ENCODE data around the gene DPH2. TPM values are rescaled to one million over a fixed set of nuclear protein-coding genes. Genes with fewer than 3 reads are reported as not detected.

Gene DPH2
- total RNA-seq, 1 donor from 2014 or later, result 15.0 TPM

DNA sequence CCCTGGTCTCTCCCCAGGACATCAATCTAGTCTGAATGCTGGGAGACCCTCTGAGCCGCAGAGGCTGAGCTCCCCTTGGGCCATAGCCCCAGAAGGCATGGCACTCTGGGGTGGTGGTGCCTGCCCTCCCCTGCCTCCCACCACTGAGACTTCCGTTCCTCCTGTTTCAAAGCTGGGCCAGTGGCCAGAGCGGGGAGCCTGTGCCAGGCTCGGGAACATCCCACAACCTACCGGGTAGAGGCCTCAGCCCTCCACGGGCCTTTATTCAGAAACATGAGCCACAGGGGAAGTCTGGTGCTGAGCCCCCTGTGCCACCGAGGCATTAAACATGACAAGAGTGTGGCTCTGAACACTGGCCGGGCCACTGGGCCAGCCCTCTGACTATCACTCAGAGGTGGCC lies 29.6 kb downstream of the DPH2 start:
- Histone ChIP-seq H3K27ac (no peak overlapping the region), H3K9me3 (no peaks in the 10 kb centered on the region), H3K4me1 (no peaks in the 10 kb centered on the region), H3K36me3 (peaks cover 18% of the 10 kb centered on the region), H3K4me3 (no peak overlapping the region), H3K27me3 (ENCODE audit: low read depth) (no peaks in the 10 kb centered on the region)
- TF ChIP-seq, protein P1, sequence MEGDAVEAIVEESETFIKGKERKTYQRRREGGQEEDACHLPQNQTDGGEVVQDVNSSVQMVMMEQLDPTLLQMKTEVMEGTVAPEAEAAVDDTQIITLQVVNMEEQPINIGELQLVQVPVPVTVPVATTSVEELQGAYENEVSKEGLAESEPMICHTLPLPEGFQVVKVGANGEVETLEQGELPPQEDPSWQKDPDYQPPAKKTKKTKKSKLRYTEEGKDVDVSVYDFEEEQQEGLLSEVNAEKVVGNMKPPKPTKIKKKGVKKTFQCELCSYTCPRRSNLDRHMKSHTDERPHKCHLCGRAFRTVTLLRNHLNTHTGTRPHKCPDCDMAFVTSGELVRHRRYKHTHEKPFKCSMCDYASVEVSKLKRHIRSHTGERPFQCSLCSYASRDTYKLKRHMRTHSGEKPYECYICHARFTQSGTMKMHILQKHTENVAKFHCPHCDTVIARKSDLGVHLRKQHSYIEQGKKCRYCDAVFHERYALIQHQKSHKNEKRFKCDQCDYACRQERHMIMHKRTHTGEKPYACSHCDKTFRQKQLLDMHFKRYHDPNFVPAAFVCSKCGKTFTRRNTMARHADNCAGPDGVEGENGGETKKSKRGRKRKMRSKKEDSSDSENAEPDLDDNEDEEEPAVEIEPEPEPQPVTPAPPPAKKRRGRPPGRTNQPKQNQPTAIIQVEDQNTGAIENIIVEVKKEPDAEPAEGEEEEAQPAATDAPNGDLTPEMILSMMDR (IDR thresholded peaks at IDR 0.05), result no peak
- intact Hi-C loops (cut with DNase I), result no loop called here
- DNase-seq, result no peak
- ATAC-seq, result no peak

DNA sequence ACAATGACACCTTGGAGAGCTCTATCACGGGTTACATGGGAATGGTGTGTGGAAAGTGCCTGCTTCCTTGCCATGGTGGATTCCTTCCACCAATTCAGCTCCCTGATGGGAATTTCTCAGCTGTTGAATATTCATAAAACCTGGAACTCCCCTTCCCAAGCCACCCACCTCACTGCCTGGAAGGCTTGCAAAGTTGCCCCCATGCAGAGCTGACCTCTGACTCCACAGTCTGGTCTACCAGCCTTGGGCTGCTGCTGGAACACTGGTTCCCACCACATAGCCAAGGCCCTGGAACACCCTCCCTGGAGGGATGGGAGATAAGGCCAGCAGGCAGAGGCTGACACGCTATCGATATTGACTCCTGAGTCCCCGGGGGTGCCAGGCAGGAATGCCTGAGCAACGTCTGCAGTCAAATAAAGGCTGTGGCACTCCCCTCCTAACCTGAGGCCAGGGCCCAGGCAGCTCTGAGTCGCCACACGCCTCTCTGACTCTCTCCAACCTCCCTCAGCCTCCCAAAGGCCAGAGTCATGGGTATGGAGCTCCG lies 30.4 kb downstream of the DPH2 start:
- ATAC-seq, result no peak
- Histone ChIP-seq H3K36me3 (peaks cover 18% of the 10 kb centered on the region), H3K27ac (no peak overlapping the region)

DNA sequence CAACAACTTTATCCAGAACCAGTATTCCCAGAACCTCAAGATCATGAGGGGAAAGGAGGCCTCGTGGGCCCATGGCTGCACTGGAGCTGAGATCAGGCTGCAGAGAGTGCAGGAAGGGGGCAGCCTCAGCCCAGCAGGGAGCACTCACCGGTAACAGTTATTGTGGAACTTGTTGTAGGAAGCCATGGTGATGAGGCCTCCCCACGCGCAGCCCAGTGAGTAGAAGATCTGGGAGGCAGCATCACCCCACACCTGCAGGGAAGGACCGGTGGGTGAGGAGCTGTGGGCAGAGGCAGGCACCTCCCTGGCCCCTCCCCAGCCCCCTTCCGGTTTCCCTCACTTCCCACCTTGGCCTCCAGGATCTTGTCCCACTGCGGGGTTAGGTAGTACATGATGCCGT lies 32.4 kb downstream of the DPH2 start:
- DNase-seq, result no peak
- H3K9me3 ChIP-seq, result no peaks in the 10 kb centered on the region
- no peak overlapping the region for H3K27ac ChIP-seq
- H3K27me3 ChIP-seq (ENCODE audit: low read depth), result no peaks in the 10 kb centered on the region
- TF ChIP-seq, protein P1 (IDR thresholded peaks at IDR 0.05), result no peak
- no peak for ATAC-seq
- H3K4me1 ChIP-seq, result peaks cover 3% of the 10 kb centered on the region
- peaks cover 18% of the 10 kb centered on the region for H3K36me3 ChIP-seq
- intact Hi-C loops (cut with DNase I), result no loop called here
- H3K4me3 ChIP-seq, result no peak overlapping the region

More for the DNA sequence above, 30.4 kb downstream of the DPH2 start:
- no peaks in the 10 kb centered on the region for H3K4me1 ChIP-seq
- H3K4me3 ChIP-seq, result no peak overlapping the region
- no peaks in the 10 kb centered on the region for H3K9me3 ChIP-seq
- H3K27me3 ChIP-seq (ENCODE audit: low read depth), result no peaks in the 10 kb centered on the region
- TF ChIP-seq, protein P1 (IDR thresholded peaks at IDR 0.05), result no peak
- intact Hi-C loops (cut with DNase I), result no loop called here
- DNase-seq, result no peak

DNA sequence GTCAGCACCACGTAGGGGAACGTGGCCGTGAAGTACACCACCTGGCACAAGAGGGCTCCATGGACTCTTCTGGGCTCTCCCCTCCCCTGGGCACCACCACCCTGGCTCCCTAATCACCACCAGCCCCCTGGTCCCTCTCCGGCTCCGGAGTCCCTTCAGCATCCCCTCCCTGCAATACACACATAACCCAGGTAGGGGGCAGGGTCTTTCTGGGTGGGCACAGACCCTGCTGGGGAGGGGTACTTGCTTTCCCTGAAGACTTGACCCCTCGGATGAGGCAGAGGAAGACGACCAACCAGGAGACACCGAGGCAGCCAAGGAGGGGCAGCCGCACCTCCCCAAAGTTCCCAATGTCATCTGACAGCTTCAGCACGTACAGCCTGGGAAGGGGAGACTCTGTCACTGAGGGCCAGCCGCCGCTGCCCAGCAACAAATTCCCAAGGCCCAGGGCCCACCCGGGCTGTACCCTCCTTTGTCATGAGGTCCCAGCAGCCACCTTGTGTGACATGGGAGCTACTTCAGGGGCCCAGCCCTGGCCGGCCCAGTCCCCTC lies 32.9 kb downstream of the DPH2 start:
- peaks cover 18% of the 10 kb centered on the region for H3K36me3 ChIP-seq
- no peaks in the 10 kb centered on the region for H3K27me3 ChIP-seq (ENCODE audit: low read depth)
- DNase-seq (no peak), ATAC-seq (no peak)
- no peaks in the 10 kb centered on the region for H3K9me3 ChIP-seq
- no peak overlapping the region for H3K27ac ChIP-seq
- TF ChIP-seq, protein P1 (IDR thresholded peaks at IDR 0.05), result no peak
- peaks cover 3% of the 10 kb centered on the region for H3K4me1 ChIP-seq
- intact Hi-C loops (cut with DNase I), result no loop called here
- H3K4me3 ChIP-seq, result no peak overlapping the region

DNA sequence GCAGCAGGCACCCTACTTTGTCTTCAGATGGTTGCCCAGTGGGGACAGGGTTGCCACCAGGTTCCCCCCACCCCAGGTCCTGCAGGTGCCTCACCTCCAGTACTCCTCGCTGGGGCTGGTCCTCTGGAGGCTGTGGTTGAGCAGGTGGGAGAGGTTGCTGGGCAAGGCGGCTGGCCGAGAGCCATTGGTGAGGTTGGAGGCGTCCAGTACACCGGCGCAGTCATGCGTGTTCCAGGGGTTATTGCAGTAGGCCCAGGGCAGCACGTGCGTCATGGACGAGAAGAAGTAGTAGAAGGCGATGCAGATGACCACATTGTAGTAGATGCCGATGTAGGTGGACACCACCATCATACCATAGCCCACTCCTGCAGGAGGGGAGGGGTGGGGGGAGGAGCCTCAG lies 38.4 kb downstream of the DPH2 start:
- H3K27ac ChIP-seq, result no peak overlapping the region
- no peak overlapping the region for H3K4me3 ChIP-seq
- TF ChIP-seq, protein P1 (IDR thresholded peaks at IDR 0.05), result no peak
- peaks cover 3% of the 10 kb centered on the region for H3K4me1 ChIP-seq
- DNase-seq (no peak), ATAC-seq (no peak)
- H3K36me3 ChIP-seq, result peaks cover 3% of the 10 kb centered on the region
- no peaks in the 10 kb centered on the region for H3K9me3 ChIP-seq
- intact Hi-C loops (cut with DNase I), result no loop called here
- no peaks in the 10 kb centered on the region for H3K27me3 ChIP-seq (ENCODE audit: low read depth)
